Ovary (tissue), 3 donors: ENCODE results near the gene MOV10.

Experiments
- CTCF ChIP-seq, 3 donors: fragments of 450-650 bp in 2 of 3; fragments of 200-600 bp in 1 of 3; IDR thresholded peaks; one replicate each; pipeline versions ENCODE4 v1.5.1 to v1.8.0; 2016 to 2022; ENCODE audit warnings: antibody characterized with exemption in 3 of 3, mild to moderate bottlenecking in 1 of 3
- POLR2A ChIP-seq: fragments of 450-650 bp; IDR thresholded peaks from one replicate; pipeline ENCODE4 v1.6.1; 2017; ENCODE audit warnings: antibody characterized with exemption, mild to moderate bottlenecking, moderate library complexity
- donor health status: DM: no; HTN: no; CAD: no.

DNA sequence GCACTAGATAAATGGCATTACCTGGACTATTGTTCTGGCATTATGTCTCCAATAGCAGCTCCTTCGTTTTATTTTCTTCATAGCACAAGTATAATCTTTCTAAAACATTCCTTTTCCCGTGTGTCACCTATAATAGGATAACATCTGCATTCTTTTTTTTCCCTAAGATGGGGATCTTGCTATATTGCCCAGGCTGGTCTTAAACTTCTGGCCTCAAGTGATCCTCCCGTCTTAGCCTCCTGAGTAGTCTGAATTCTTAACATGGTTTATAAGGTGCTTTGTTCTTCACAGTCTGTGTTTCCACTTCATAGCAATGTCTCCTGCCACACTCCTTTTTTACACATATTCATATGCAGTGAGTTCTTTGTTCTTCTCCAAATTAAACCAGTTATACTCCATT, 8.6 kb upstream of the MOV10 start:
- TF ChIP-seq CTCF (IDR thresholded peaks at IDR 0.05) = no peak
- no peak for TF ChIP-seq POLR2A
